ENCODE results near the gene FCRL1. TPM values are rescaled to one million over a fixed set of nuclear protein-coding genes. Genes with fewer than 3 reads are reported as not detected.

FCRL1 gene
- total and polyA plus RNA-seq, 7 experiments from 2014 or later: 0.18 to 10.7 (median 0.70) TPM; not detected in 1

DNA sequence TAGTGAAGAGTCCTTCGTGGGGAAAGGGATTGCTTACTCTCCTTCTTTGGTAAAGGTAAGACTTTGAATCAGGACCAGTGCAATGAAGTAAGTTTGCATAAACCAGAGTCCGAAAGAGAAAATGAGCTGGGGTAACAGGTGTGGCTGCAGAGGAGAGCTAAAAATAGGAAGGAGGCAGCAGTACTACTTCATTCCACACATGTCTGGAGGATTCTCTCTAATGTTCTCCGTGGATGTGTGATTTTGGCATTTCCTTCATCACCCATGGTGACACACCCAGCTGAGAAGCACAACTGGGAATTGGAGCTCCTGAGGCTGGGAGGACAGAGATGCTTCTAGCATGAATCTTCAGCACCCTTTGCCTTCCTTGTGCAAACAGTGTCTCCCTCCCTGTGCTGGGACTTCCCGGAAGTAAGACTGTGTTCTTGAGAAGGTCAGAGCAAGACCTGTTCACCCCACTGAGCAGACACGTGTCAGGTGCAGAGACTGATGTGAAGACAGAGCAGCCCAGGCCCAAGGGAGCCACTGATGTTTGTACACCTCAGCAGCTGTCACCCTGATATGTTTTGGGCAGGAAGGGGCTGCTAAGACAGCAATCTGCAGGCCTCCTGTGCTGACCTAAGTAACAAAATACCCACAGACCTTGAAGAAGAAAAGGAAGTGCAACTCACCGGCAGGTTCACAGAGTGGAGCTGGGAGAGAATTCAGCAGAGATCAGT lies 13.3 kb downstream of the FCRL1 start:
- Histone ChIP-seq H3K4me3 (ENCODE audit: low read length) (no peak overlapping the region), H3K27me3 (ENCODE audit: control insufficient read depth in 2 of 2, insufficient read depth in 2 of 2, low read length in 2 of 2) (no peaks in the 10 kb centered on the region), H3K4me1 (ENCODE audit: control insufficient read depth in 2 of 2, insufficient read depth in 2 of 2, low read length in 2 of 2) (no peaks in the 10 kb centered on the region), H3K36me3 (ENCODE audit: control insufficient read depth in 2 of 3, insufficient read depth in 3 of 3, low read length in 3 of 3) (no peaks in the 10 kb centered on the region), H3K9me3 (ENCODE audit: control insufficient read depth in 2 of 3, low read length in 3 of 3) (peaks cover 0 to 4% (median 0%) of the 10 kb centered on the region in 3 experiments), H3K27ac (ENCODE audit: low read depth, low read length) (no peak overlapping the region)
- ChIA-PET POLR2A (no interaction called here), CTCF (no interaction called here)
- H3K27me3 Mint-ChIP-seq: peaks cover 7 to 39% (median 15%) of the 10 kb centered on the region in 5 donors
- DNase-seq (no peak), ATAC-seq (peak; percentile 54)
- no peak overlapping the region for H3K4me3 Mint-ChIP-seq
- H3K4me1 Mint-ChIP-seq: peaks cover 0 to 2% (median 0%) of the 10 kb centered on the region in 7 donors
- H3K9me3 Mint-ChIP-seq: peaks cover 0 to 10% (median 2%) of the 10 kb centered on the region in 11 donors
- H3K36me3 Mint-ChIP-seq: peaks cover 0 to 4% (median 0%) of the 10 kb centered on the region in 5 donors
- intact Hi-C loops (cut with micrococcal nuclease): no loop called here
- no peak overlapping the region for H3K27ac Mint-ChIP-seq

DNA sequence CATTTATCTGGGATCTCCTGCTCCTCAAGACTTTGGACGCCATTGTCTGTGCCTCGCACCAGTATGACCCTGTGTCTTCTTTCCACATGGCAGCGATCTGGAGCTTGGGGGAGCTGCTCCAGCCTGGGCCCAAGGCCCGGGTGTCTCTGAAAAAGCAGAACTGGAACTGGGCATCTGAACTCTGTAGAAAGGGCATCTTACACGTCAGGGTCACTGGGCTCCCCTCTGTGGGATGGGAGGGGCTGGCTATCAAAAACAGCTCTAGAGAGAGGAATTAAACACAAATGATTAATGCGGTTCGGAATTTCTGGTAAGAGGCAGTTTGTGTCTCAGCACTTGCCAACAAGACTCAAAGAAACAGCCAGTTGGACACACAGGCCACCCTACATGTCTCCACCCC lies 16.1 kb downstream of the FCRL1 start:
- intact Hi-C loops (cut with micrococcal nuclease): no loop called here
- CTCF ChIA-PET: interaction anchor here (0.7 kb wide), 1 partner anchor 154 kb away, joined by 3 read pairs; no protein-coding TSS in a partner anchor
- H3K4me3 Mint-ChIP-seq: no peak overlapping the region
- H3K27me3 ChIP-seq (ENCODE audit: control insufficient read depth in 2 of 2, insufficient read depth in 2 of 2, low read length in 2 of 2): no peaks in the 10 kb centered on the region
- ATAC-seq (no peak), DNase-seq (no peak)
- H3K36me3 ChIP-seq (ENCODE audit: control insufficient read depth in 2 of 3, insufficient read depth in 3 of 3, low read length in 3 of 3): no peaks in the 10 kb centered on the region
- H3K4me3 ChIP-seq (ENCODE audit: low read length): no peak overlapping the region
- H3K9me3 ChIP-seq (ENCODE audit: control insufficient read depth in 2 of 3, low read length in 3 of 3): no peaks in the 10 kb centered on the region
- H3K4me1 Mint-ChIP-seq: peaks cover 0 to 2% (median 0%) of the 10 kb centered on the region in 7 donors
- POLR2A ChIA-PET: interaction anchor here (0.5 kb wide), 1 partner anchor 45 kb away, joined by 6 read pairs; no protein-coding TSS in a partner anchor
- peaks cover 0 to 2% (median 0%) of the 10 kb centered on the region in 11 donors for H3K9me3 Mint-ChIP-seq
- no peaks in the 10 kb centered on the region for H3K36me3 Mint-ChIP-seq
- peaks cover 4 to 33% (median 11%) of the 10 kb centered on the region in 5 donors for H3K27me3 Mint-ChIP-seq
- no peak overlapping the region for H3K27ac ChIP-seq (ENCODE audit: low read depth, low read length)
- H3K4me1 ChIP-seq (ENCODE audit: control insufficient read depth in 2 of 2, insufficient read depth in 2 of 2, low read length in 2 of 2): no peaks in the 10 kb centered on the region
- H3K27ac Mint-ChIP-seq: peak overlapping the region in 1 of 9 donors; percentile 6

- intact Hi-C loops (cut with micrococcal nuclease): no loop called here
- Histone ChIP-seq H3K36me3 (ENCODE audit: control insufficient read depth in 2 of 3, insufficient read depth in 3 of 3, low read length in 3 of 3) (no peaks in the 10 kb centered on the region), H3K9me3 (ENCODE audit: control insufficient read depth in 2 of 3, low read length in 3 of 3) (no peaks in the 10 kb centered on the region), H3K27me3 (ENCODE audit: control insufficient read depth in 2 of 2, insufficient read depth in 2 of 2, low read length in 2 of 2) (no peaks in the 10 kb centered on the region), H3K4me3 (ENCODE audit: low read length) (no peak overlapping the region), H3K27ac (ENCODE audit: low read depth, low read length) (no peak overlapping the region), H3K4me1 (ENCODE audit: control insufficient read depth in 2 of 2, insufficient read depth in 2 of 2, low read length in 2 of 2) (no peaks in the 10 kb centered on the region)
- Mint-ChIP-seq H3K27ac (no peak overlapping the region), H3K27me3 (peaks cover 0 to 11% (median 3%) of the 10 kb centered on the region in 5 donors), H3K9me3 (peaks cover 0 to 4% (median 0%) of the 10 kb centered on the region in 11 donors), H3K36me3 (no peaks in the 10 kb centered on the region), H3K4me3 (no peak overlapping the region), H3K4me1 (no peaks in the 10 kb centered on the region)
- DNase-seq (no peak), ATAC-seq (no peak)
- ChIA-PET POLR2A (no interaction called here), CTCF (no interaction called here)
Measured at GRCh38 chr1:157799996-157800395, 19.9 kb downstream of the FCRL1 start.

DNA sequence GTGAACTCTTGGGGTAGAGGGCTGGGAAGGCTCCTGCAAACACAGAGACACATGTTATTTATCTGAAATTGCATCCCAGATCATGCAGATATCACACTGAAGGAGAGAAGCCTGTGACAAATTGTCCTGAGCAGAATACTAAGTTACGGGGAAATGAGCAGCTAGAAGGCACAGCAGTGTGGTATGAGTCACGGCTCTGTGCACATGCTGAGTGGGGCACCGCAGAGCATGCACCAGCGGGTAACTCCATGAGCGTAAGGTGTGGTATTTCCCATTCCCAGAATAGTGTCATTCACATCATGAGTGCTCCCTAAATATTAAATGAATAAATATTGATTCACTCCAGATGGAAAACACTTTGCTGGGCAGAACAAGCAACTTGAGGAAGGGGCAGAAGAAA lies 21.7 kb downstream of the FCRL1 start:
- Mint-ChIP-seq H3K4me3 (no peak overlapping the region), H3K9me3 (peaks cover 0 to 12% (median 5%) of the 10 kb centered on the region in 11 donors), H3K36me3 (peaks cover 0 to 2% (median 0%) of the 10 kb centered on the region in 5 donors), H3K27me3 (peaks cover 0 to 6% (median 0%) of the 10 kb centered on the region in 5 donors), H3K27ac (no peak overlapping the region), H3K4me1 (no peaks in the 10 kb centered on the region)
- DNase-seq: no peak
- CTCF ChIA-PET: no interaction called here
- intact Hi-C loops (cut with micrococcal nuclease): no loop called here
- no peak overlapping the region for H3K4me3 ChIP-seq (ENCODE audit: low read length)
- POLR2A ChIA-PET: no interaction called here
- H3K27me3 ChIP-seq (ENCODE audit: control insufficient read depth in 2 of 2, insufficient read depth in 2 of 2, low read length in 2 of 2): no peaks in the 10 kb centered on the region
- H3K36me3 ChIP-seq (ENCODE audit: control insufficient read depth in 2 of 3, insufficient read depth in 3 of 3, low read length in 3 of 3): no peaks in the 10 kb centered on the region
- H3K27ac ChIP-seq (ENCODE audit: low read depth, low read length): no peak overlapping the region
- no peaks in the 10 kb centered on the region for H3K9me3 ChIP-seq (ENCODE audit: control insufficient read depth in 2 of 3, low read length in 3 of 3)
- no peaks in the 10 kb centered on the region for H3K4me1 ChIP-seq (ENCODE audit: control insufficient read depth in 2 of 2, insufficient read depth in 2 of 2, low read length in 2 of 2)
- ATAC-seq: no peak

DNA sequence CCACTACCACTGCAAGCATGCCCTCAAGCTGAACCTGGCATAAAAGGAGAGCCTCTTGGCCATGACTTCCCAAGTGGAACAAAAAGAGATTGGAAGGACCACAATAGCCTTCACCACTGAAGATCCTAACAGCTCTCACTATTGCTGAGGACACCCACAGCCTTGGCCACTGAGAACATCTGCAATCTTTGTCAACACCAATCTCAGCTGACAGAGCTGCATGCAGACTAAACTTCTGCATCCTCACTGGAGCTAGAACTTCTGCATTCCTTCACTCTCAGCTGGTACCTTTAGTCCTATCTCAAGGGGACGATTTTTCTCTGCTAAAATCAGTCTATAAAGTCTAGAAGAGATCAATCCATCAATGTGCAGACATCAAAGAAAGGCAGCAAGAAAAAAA lies 34.7 kb downstream of the FCRL1 start:
- Mint-ChIP-seq H3K4me1 (peaks cover 0 to 7% (median 0%) of the 10 kb centered on the region in 7 donors), H3K36me3 (no peaks in the 10 kb centered on the region), H3K27ac (no peak overlapping the region), H3K27me3 (peaks cover 3 to 19% (median 11%) of the 10 kb centered on the region in 5 donors), H3K4me3 (no peak overlapping the region), H3K9me3 (peaks cover 0 to 27% (median 4%) of the 10 kb centered on the region in 11 donors)
- POLR2A ChIA-PET: no interaction called here
- H3K4me1 ChIP-seq (ENCODE audit: control insufficient read depth in 2 of 2, insufficient read depth in 2 of 2, low read length in 2 of 2): no peaks in the 10 kb centered on the region
- intact Hi-C loops (cut with micrococcal nuclease): no loop called here
- H3K36me3 ChIP-seq (ENCODE audit: control insufficient read depth in 2 of 3, insufficient read depth in 3 of 3, low read length in 3 of 3): no peaks in the 10 kb centered on the region
- H3K27me3 ChIP-seq (ENCODE audit: control insufficient read depth in 2 of 2, insufficient read depth in 2 of 2, low read length in 2 of 2): peaks cover 0 to 5% of the 10 kb centered on the region in 2 donors
- ATAC-seq: no peak
- H3K9me3 ChIP-seq (ENCODE audit: control insufficient read depth in 2 of 3, low read length in 3 of 3): no peaks in the 10 kb centered on the region
- no peak overlapping the region for H3K27ac ChIP-seq (ENCODE audit: low read depth, low read length)
- no peak for DNase-seq
- no peak overlapping the region for H3K4me3 ChIP-seq (ENCODE audit: low read length)
- CTCF ChIA-PET: no interaction called here

- Histone ChIP-seq H3K27me3 (ENCODE audit: control insufficient read depth in 2 of 2, insufficient read depth in 2 of 2, low read length in 2 of 2) (peaks cover 0 to 5% of the 10 kb centered on the region in 2 donors), H3K9me3 (ENCODE audit: control insufficient read depth in 2 of 3, low read length in 3 of 3) (no peaks in the 10 kb centered on the region), H3K36me3 (ENCODE audit: control insufficient read depth in 2 of 3, insufficient read depth in 3 of 3, low read length in 3 of 3) (no peaks in the 10 kb centered on the region), H3K4me1 (ENCODE audit: control insufficient read depth in 2 of 2, insufficient read depth in 2 of 2, low read length in 2 of 2) (no peaks in the 10 kb centered on the region), H3K27ac (ENCODE audit: low read depth, low read length) (no peak overlapping the region), H3K4me3 (ENCODE audit: low read length) (no peak overlapping the region)
- intact Hi-C loops (cut with micrococcal nuclease): no loop called here
- no peak for ATAC-seq
- DNase-seq: no peak
- Mint-ChIP-seq H3K9me3 (peaks cover 0 to 24% (median 3%) of the 10 kb centered on the region in 11 donors), H3K4me1 (peaks cover 0 to 7% (median 0%) of the 10 kb centered on the region in 7 donors), H3K27me3 (peaks cover 3 to 21% (median 11%) of the 10 kb centered on the region in 5 donors), H3K4me3 (no peak overlapping the region), H3K27ac (no peak overlapping the region), H3K36me3 (no peaks in the 10 kb centered on the region)
- ChIA-PET CTCF (no interaction called here), POLR2A (no interaction called here)
Measured at GRCh38 chr1:157784801-157785200, 35.1 kb downstream of the FCRL1 start.

- H3K27me3 Mint-ChIP-seq: peaks cover 0 to 26% (median 11%) of the 10 kb centered on the region in 5 donors
- H3K4me3 Mint-ChIP-seq: no peak overlapping the region
- no peaks in the 10 kb centered on the region for H3K36me3 Mint-ChIP-seq
- ChIA-PET POLR2A (no interaction called here), CTCF (no interaction called here)
- H3K27me3 ChIP-seq (ENCODE audit: control insufficient read depth in 2 of 2, insufficient read depth in 2 of 2, low read length in 2 of 2): peaks cover 0 to 5% of the 10 kb centered on the region in 2 donors
- H3K9me3 Mint-ChIP-seq: peaks cover 0 to 12% (median 1%) of the 10 kb centered on the region in 11 donors
- ATAC-seq: peak; percentile 49
- no peak overlapping the region for H3K4me3 ChIP-seq (ENCODE audit: low read length)
- intact Hi-C loops (cut with micrococcal nuclease): no loop called here
- H3K4me1 ChIP-seq (ENCODE audit: control insufficient read depth in 2 of 2, insufficient read depth in 2 of 2, low read length in 2 of 2): no peaks in the 10 kb centered on the region
- H3K4me1 Mint-ChIP-seq: peaks cover 0 to 7% (median 0%) of the 10 kb centered on the region in 7 donors
- no peak overlapping the region for H3K27ac Mint-ChIP-seq
- H3K36me3 ChIP-seq (ENCODE audit: control insufficient read depth in 2 of 3, insufficient read depth in 3 of 3, low read length in 3 of 3): no peaks in the 10 kb centered on the region
- H3K9me3 ChIP-seq (ENCODE audit: control insufficient read depth in 2 of 3, low read length in 3 of 3): no peaks in the 10 kb centered on the region
- DNase-seq: no peak
- no peak overlapping the region for H3K27ac ChIP-seq (ENCODE audit: low read depth, low read length)
Measured at GRCh38 chr1:157782931-157783330, 37.0 kb downstream of the FCRL1 start.
